GM19240 (cell line): ENCODE data around the gene TCOF1.

Experiments used
- DNase-seq: peaks from one replicate; pipeline ENCODE4 v3.0.0; 2011; ENCODE audit warnings: low spot score; ENCODE audit not compliant: insufficient read length

Gene TCOF1, protein sequence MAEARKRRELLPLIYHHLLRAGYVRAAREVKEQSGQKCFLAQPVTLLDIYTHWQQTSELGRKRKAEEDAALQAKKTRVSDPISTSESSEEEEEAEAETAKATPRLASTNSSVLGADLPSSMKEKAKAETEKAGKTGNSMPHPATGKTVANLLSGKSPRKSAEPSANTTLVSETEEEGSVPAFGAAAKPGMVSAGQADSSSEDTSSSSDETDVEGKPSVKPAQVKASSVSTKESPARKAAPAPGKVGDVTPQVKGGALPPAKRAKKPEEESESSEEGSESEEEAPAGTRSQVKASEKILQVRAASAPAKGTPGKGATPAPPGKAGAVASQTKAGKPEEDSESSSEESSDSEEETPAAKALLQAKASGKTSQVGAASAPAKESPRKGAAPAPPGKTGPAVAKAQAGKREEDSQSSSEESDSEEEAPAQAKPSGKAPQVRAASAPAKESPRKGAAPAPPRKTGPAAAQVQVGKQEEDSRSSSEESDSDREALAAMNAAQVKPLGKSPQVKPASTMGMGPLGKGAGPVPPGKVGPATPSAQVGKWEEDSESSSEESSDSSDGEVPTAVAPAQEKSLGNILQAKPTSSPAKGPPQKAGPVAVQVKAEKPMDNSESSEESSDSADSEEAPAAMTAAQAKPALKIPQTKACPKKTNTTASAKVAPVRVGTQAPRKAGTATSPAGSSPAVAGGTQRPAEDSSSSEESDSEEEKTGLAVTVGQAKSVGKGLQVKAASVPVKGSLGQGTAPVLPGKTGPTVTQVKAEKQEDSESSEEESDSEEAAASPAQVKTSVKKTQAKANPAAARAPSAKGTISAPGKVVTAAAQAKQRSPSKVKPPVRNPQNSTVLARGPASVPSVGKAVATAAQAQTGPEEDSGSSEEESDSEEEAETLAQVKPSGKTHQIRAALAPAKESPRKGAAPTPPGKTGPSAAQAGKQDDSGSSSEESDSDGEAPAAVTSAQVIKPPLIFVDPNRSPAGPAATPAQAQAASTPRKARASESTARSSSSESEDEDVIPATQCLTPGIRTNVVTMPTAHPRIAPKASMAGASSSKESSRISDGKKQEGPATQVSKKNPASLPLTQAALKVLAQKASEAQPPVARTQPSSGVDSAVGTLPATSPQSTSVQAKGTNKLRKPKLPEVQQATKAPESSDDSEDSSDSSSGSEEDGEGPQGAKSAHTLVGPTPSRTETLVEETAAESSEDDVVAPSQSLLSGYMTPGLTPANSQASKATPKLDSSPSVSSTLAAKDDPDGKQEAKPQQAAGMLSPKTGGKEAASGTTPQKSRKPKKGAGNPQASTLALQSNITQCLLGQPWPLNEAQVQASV (N-terminal part only)

DNA sequence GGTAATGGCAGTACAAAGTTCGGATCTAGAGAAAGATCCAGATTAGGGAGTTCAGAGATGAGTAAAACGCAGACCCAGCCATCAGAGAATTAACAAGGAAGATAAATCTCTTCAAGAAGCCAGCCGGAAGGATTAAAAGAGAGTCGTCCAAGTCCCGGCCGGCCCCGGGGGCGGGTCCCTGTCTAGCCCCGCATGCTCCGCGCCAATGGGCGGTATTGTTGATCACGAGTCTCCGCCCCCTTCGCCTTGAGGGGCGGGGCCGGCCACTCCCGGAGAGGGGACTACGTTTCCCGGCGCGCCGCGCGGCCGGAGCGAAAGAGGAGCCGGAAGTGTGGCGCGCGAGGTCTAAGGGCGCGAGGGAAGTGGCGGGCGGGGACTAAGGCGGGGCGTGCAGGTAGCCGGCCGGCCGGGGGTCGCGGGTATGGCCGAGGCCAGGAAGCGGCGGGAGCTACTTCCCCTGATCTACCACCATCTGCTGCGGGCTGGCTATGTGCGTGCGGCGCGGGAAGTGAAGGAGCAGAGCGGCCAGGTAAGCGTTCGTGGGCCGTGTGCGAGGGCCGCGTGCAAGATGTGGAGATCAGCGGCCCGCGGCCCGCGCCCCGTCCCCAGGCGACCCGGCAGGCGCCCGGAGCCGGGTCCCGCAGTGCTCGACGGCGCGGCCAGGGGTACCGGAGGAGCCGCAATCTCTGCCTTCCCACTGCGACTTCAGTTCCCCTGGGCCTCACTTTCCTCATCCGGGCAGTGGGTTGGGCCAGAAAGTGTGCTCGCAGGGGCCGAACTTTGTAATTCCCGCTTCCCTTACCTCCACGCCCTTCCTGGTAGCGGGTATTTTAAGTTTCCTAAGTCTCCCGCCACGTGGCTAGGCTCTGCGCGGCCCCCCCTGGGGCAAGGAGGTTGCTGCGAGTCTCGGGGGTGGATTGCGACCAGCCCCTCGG lies at the start of gene TCOF1:
TSS of gene TCOF1 (plus strand) at position 372 of the 935 bp plus-strand sequence. CDS start at position 422, 50 bp downstream.
- DNase-seq = peak; percentile 81

DNA sequence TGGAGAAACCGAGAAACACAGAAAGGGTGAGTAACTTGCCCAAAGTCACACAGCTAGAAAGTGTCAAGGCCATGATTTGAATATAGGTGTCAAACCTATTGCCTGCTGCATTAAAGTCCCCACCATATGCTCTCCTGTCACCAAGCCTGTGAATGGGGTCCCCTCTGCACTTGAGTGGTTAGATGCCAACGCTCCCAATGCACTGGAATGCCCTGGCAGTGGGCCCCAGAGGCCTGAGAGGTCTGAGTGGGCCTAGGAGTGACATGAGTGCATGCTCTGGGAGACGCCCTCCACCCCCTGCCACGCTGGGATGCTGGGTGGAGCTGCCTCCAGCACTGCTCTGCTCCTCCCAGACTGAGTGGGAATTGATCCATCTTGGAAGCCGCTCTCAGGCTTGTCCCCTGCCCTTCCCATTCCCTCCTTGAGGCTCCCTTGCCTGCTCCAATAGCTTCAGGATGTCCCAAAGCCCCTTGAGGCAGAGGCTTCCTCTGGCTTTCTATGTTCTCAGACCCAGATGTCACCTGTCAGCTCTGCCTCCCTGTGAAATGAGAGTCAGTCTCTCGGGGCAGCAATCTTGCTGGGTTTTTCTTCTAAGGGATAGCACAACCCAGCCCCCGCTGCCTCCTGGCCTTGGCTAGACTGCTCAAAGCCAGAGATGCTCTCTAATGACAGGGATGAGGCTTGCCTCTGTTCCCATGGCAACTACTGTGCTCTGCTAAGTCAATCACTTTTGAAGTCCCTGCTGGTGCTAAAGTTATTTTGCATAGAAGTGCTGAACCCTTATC lies 48.2 kb upstream of the TCOF1 start:
- no peak for DNase-seq

DNA sequence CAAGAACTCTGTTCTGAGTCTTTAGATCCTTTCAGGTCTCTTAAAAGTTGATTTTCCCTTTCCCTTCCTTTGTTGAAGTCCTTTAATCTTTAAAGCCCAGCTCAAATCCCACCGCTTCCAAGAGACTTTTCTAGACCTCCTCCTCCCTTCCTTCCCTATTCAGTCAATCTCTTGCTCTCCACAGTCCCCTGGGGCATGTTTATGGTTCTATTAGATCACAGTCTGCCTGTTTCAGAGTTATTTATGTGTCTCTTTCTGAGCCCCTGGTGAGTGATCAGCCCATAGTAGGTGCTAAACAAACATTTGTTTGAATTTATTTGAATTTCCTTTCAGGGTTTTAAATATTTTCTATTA lies 47.6 kb upstream of the TCOF1 start:
- no peak for DNase-seq

DNA sequence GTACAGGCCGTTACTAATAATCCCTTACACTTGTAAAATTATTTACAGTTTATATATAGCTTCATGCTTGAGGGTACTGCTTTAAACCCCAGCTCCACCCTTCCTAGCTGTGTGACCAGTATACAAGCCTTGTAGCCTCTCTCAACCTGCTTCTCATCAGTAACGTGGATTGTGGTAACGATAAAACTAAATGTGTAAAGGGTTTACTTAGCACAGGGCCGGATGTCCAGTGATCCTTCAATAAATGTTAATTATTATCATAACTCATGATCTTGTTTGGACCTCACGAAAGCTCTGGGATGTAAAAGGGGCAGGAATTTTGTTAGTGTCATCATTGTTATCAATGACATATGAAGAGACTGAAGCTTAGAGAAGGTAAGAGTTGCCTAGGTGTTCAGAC lies 47.3 kb upstream of the TCOF1 start:
- DNase-seq = no peak

DNA sequence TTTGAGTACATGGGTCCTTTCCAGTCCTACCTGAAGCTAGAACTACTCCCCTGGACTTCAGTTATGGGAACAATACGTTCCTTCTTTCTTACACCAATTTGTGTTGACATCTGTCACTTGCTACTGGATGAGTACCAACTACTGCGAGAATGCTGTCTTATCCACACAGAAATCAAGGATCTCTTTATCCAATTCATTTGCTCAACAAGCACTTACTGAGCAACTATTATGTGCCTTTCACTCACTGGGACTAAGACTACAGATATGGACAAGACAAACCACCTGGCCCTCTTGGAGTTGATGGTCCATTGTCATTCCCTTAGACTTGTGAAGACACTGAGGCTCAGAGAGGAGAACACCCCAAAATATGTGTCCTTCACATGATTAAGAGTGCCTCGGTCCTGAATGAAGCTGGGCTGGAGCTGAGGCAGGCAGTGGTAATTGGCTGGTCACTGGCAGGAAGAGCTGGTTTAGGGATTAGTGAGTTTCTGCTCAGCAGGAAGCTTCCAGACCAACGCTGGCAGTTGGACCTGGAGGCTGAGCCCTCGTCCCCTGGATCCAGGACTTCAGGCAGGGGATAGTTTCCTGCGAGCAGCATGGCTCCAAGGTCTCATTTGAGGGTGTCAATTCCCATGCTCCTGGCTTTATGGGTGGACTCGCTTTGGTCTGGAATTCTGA lies 46.3 kb upstream of the TCOF1 start:
- DNase-seq = no peak

DNA sequence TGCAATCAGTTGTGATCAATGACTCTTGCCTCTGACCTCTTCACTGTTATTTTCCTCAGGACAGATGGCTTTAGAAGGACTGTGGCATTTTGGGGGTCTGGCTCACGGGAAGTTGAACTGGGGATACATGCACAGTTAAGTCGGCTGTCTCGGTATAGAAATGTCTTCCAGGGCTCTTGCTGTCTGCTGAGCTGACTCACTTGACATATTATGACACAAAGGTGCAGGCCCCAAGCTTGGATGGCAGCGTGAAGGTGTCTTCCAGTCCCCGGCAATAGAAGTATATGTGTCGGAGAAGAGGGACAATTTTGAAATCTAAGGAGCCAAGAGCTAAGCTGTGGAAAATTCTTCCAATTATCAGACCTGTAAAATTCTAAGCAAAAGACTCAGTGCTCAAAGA lies 45.0 kb upstream of the TCOF1 start:
- no peak for DNase-seq

DNA sequence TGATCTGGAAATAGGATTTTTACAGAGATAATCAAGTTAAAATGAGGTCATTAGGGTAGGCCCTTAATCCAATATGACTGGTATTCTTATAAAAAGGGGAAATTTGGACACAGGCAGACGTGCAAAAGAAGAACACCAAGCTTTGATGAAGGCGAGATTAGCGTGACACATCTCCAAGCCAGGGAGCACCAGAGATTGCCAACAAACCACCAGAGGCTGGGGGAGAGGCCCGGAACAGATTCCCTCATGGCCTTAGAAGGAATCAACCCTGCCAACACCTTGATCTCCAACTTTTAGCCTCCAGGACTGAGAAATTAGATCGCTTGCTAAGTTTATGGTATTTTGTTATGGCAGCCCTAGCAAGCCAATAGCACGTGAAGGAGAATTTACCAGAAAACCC lies 44.0 kb upstream of the TCOF1 start:
- no peak for DNase-seq

DNA sequence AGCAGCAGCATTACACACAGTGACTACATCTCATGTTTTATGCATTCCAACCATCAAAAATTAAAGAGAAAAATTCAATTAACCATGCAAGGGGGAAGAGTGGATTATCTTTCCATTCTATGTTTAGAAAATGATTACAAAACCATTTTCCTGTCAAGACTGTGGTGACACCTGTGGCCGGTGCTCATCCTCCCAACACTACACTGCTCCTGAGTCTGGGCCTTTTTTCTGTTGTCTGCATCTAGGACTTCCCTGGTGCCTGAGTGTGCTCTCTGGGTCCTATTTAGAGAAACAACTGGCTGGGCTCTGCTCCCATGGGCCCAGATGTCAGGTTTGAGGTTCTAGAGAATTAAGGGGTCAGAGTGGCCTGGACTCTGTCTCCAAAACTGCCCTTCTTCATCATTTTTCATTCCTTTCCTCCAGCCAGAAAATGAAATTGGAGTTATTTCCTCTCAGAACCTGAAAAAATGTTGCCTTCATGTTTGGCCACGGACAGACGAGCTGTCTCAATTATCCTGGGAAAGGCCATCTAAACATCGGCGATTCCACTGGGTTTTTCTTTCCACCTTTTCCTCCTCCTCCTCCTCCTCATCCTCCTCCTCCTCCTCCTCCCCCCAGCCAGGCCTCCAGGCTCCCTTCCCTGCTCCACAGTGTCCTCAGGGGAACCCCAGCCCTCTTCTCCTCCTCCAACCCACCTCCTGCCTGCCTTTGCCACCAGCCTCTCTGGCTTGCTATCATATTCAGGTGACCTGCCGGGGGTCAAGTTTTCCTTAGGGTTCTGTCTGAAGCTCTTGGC lies 43.4 kb upstream of the TCOF1 start:
- no peak for DNase-seq

DNA sequence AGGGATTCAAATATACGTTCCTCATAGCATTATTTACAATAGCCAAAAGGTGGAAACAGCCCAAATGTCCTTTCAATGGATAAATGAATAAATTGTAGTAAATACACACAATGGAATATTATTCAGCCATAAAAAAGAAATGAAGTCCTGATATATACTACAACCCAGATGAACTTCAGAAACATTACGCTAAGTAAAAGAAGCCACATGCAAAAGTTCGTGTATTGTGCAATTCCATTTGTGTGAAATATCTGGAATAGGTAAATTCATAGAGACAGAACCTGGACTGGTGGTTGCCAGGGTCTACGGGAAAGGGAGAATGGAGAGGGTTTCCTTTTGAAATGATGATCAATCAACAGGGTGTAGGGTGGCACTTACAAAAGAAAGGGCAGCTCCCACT lies 42.3 kb upstream of the TCOF1 start:
- no peak for DNase-seq

DNA sequence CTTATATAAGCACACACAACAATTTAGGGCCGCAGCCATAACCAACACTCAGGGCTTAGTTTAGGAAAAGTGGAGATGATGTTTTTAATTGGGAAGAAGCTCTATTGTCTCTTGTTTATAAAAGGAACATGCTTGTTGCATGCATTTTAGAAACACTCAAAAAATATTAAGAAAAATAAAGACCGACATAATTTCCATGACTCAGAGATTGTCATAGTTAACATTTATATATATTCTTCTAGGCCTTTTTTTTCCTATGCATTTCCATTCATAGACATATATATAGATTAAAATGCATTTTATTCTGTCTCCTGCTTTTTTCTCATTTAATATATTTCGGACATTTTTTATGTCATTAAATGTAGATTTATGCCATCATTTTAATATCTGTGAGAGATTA lies 41.2 kb upstream of the TCOF1 start:
- no peak for DNase-seq

DNA sequence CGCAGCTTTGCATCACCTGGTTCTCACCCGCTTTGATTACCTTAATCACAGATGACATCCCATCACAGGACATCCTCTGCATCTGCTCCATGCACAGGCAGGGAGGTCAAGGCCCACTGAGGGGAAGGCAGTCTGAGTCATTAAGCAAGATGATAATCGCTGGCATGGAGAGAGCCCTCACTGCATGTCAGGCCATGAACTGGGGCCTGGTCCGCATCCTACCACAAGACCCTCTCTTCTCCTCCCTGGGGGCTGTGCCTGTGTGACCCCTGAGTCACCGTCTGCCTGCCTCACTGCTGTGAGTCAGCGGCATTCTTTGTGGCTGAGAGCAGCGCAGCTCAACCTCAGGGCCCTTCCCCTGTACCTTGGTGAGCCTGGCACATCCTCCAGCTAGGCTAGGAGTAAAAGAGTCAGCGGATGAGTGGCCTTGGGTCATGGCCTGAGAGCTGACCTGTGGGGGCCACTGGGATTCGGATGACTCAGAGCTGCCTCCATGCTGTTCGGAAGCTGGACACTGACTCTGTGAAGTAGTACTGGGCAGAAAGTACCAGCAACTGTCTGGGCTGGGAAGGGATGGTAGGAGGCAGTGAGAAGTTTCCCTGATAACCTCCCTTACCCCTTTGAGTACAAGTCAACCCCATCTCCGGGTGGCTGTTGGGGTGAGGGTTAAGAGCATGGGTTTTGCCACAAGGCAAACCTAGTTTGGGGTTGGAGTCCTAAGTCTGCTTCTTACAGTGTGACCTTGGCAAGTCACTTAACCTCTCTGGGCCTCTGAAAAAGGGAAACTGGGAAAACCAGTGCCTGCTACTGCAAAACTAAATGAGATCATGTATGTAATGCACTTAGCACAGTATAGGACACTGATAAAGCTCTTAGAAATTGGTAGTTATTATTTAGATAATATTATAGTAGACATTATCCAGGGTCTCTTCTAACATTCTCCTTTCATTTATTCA lies 40.2 kb upstream of the TCOF1 start:
- no peak for DNase-seq

DNA sequence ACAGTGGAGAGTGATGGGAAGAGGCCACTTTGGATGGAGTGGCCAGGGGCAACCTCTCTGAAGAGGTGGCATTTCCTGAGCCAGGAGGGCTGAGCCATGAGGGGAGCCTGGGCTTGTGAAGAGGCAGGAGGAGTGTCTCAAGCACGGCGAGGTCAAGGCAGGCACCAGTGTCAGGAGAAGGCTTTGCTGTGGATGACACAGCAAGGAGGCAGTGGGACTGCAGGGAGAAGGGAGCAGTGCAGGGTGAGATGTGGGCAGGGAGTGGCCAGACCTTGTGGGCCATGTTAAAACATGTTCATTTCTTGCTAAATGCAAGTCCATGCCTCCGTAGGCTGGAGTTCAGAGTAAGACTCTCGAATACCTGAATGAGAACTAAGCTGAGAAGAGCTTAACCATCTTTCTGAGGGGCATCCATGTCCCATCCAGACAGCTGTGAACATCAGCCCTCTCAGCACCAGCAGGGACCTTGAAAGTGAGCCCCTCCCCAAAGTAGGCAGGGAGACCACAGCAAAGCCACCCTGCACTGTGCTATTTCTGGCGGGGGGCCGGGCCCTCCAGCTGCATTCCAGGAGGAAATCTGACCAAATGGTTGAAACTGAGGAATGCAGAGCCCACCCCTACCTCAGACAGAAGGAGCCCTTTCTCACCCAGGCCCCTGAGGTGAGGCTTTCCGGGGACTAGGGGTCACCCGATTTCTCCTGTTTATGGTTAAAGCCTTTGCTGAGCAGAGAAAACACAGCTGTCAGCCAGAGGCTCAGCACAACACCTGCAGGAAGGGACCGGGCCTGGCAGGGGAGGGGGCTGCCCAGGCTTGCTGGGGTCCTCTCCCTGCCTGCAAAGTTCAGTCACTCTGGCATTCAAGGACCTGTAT lies 38.6 kb upstream of the TCOF1 start:
- no peak for DNase-seq

DNA sequence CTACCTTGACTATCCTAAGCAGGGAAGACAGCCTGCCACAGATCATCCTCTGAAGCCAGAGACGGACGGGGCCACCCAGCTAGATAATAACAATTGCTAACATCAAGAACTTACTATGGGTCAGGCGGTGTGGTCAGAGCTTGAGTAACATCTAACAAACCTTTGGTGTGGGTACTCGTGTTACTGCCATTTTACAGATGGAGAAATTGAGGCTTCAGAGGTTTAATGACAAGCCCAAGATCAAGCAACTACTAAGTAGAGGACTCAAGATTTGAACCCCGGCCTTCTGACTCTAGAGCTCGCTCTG lies 38.1 kb upstream of the TCOF1 start:
- DNase-seq = no peak

DNA sequence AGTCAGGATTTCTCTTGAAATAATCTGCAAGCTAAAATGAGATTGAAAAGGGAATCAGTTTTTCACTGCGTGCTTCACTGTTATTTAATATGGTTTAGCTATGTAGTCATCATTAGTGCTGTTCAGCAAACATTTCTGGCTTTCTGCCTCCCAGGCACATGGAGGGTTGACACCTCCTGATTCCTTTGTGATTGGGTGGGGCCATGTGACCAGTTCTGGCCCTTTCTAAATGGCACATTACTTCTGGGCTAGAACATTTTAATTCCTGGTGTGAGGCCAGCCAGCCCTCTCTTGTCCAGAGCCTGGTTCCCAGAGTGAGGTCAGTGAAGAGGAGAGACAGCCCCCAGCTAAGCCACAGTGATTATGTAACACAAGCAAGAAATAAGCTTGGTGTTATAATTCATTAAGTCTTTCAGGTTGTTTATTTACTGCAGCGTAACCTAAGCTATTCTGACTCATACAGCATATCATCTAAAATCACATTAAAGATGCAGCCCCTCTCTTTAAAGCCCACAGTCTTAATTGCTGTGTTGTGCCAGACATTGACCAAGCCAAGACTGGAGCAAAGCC lies 37.4 kb upstream of the TCOF1 start:
- no peak for DNase-seq

DNA sequence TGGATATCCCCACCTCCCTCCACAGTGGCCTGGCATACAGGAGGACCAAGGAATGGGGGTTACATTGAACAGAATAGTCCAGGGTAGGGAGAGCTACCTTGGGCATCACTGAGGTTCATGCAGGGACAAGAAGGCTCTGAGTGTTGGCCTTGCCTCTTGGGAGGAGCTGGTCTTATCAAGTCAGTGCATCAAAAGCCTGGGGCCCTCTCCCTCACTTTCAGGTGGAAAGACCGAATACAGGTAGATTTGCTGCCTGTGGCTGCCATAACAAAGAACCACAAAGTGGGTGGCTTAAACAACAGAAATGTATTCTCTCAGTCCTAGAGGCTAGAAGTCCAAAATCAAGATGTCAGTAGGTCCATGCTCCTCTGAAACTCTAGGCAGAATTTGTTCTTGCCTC lies 36.3 kb upstream of the TCOF1 start:
- DNase-seq = no peak

DNA sequence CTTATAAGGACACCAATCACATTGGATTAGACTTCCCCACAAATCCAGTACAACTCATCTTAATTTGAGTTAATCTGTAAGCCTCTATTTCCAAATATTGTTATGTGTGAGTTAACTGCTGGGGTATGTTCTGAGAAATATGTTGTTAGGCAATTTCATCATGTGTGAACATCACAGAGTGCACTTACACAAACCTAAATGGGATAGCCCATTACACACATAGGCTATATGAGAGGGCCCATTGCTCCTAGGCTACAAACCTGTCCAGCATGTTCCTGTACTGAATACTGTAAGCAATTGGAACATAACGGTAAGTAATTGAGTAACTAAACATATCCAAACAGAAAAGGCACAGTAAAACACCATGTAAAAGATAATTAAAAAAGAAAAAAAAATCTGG lies 35.7 kb upstream of the TCOF1 start:
- no peak for DNase-seq
